ENCODE results near the gene ZNF524.

ZNF524 gene

DNA sequence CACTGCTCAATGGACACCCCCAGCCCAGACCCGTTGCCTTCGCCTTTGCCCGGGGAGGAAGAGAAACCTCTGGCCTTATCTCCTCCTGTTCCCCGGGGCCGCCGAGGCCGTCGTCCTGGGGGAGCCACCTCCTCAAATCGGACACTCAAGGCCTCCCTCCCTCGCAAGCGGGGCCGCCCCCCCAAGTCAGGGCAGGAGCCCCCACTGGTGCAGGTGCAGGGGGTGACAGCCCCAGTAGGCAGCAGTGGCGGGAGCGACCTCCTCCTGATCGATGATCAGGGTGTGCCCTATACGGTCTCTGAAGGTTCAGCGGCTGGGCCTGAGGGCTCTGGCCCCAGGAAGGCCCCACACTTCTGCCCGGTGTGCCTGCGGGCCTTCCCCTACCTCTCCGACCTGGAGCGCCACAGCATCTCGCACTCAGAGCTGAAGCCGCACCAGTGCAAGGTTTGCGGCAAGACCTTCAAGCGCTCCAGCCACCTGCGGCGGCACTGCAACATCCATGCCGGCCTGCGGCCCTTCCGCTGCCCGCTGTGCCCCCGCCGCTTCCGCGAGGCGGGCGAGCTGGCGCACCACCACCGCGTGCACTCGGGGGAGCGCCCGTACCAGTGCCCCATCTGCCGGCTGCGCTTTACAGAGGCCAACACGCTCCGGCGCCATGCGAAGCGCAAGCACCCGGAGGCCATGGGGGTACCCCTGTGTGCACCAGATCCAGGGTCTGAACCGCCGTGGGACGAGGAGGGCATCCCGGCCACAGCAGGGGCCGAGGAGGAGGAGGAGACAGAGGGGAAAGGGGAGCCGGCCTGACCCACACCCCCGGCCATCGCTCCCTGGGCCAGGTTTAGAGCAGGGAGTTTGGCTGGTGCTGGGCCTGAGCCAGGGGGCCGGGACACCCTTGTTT lies 2.3 kb downstream of the ZNF524 start:
- DNase-seq (ENCODE audit: low read depth): no peak

DNA sequence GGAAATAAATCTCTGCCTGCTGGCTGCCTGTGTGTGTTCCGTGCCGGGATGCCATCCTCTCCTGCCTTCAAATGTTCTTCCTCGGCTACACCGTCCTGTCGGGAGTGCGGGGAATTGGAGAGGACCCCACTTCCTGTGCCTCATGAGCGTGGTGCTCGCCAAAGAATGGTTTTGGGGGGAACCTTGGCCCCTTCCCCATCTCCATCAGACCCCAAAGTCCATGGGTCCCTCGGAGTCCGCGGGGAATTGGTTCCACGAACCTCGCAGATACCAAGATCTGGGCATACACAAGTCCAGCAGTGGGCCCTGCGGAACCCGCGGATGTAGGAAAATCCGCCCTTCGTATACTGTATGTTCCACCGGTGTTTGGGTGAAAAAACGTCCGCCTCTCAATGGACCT lies 3.0 kb downstream of the ZNF524 start:
- no peak for DNase-seq (ENCODE audit: low read depth)

DNA sequence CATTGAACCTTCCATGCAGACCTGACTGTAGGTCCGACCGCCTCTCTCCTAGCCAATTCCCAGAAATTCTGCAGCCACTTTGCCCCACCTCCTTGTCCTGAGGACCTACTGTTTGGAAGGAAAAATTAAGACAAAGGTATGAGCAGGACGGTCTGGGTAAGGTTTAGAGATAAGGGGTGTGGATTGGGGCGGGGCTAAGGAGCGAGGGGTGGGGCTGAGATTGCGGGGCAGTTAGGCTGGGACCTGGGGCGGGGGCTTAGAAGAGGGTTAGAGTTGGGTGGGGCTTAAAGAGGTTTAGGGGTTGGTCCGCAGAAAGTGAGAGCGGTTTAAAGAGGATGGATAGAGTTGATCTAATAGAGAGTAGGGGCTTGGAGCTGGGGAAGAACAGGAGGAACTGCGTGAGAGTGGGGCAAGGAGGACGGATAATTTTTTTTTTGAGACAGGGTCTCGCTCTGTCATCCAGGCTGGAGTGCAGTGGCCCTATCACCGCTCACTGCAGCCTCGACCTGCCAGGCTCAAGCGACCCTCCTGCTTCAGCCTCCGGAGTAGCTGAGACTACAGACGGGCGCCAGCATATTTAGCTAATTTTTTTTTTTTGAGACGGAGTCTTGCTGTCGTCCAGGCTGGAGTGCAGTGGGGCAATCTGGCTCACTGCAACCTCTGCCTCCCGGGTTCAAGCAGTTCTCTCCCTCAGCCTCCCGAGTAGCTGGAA lies 3.6 kb downstream of the ZNF524 start:
- DNase-seq (ENCODE audit: low read depth): no peak

DNA sequence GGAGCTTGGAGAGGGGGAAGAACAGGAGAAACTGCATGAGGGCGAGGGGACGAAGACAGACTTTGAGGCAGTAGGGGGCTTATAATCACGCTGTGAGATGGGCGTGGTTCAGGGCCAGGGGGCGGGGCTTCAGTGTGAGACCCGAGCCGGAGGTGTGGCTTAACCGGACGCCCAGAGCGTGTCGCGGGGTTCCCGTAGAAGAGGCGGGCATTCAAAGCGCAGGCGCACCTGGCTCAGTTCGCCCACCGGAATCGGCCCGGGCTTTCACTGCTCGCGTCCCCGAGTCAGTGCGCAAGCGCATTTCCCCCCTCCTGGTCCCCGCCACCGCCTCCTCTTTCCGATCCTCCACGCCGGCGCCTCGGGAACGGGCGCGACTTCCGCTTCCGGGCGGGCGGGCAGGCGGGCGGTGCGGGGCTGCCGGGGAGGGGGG lies 5.1 kb downstream of the ZNF524 start:
- peak; percentile 98 for DNase-seq (ENCODE audit: low read depth)

GRCh38 chr19:55605637-55606470 lies 5.8 kb downstream of the ZNF524 start, which contains the start of gene ZNF865:
Gene ZNF865, plus strand, starts transcription at chr19:55605647. Its CDS starts 7,972 bp downstream, at chr19:55613619.
- peak; percentile 61 for DNase-seq (ENCODE audit: low read depth)

- no peak for DNase-seq (ENCODE audit: low read depth)
Observed at GRCh38 chr19:55606471-55606787, 6.3 kb downstream of the ZNF524 start.

GRCh38 chr19:55606817-55607216 lies 6.7 kb downstream of the ZNF524 start:
- no peak for DNase-seq (ENCODE audit: low read depth)

GRCh38 chr19:55609326-55609725 lies 9.2 kb downstream of the ZNF524 start:
- DNase-seq (ENCODE audit: low read depth): no peak

- no peak for DNase-seq (ENCODE audit: low read depth)
Observed at GRCh38 chr19:55611300-55611982, 11.4 kb downstream of the ZNF524 start.

GRCh38 chr19:55611983-55612645 lies 12.0 kb downstream of the ZNF524 start:
- DNase-seq (ENCODE audit: low read depth): no peak

DNA sequence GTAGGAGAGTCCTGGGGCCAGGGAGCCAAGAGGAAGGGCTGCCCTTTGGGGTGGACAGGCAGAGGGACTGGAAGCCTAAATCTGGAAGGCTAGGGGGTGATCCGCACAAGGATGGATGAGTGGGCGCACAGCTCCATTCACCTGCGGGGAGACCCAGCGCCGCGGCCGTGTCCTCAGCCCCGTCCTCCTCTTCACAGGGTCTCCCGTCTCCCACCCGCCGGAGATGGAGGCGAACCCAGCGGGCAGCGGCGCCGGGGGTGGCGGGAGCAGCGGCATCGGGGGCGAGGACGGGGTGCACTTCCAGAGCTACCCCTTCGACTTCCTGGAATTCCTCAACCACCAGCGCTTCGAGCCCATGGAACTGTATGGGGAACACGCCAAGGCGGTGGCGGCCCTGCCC lies 13.3 kb downstream of the ZNF524 start:
- DNase-seq (ENCODE audit: low read depth): no peak

GRCh38 chr19:55613930-55614710 lies 14.0 kb downstream of the ZNF524 start:
- no peak for DNase-seq (ENCODE audit: low read depth)

- no peak for DNase-seq (ENCODE audit: low read depth)
Observed at GRCh38 chr19:55614711-55615542, 14.8 kb downstream of the ZNF524 start.

- DNase-seq (ENCODE audit: low read depth): no peak
Observed at GRCh38 chr19:55615543-55616394, 15.7 kb downstream of the ZNF524 start.

DNA sequence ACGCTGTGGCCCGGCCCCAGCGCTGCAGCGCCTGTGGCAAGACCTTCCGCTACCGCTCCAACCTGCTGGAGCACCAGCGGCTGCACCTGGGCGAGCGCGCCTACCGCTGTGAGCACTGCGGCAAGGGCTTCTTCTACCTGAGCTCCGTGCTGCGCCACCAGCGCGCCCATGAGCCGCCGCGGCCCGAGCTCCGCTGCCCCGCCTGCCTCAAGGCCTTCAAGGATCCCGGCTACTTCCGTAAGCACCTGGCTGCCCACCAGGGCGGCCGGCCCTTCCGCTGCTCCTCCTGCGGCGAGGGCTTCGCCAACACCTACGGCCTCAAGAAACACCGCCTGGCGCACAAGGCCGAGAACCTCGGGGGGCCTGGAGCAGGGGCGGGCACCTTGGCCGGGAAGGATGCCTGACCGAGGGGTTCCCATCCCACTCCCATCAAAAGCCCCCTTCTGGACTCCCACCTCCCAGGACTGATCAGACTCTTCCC lies 16.3 kb downstream of the ZNF524 start:
- DNase-seq (ENCODE audit: low read depth): no peak

DNA sequence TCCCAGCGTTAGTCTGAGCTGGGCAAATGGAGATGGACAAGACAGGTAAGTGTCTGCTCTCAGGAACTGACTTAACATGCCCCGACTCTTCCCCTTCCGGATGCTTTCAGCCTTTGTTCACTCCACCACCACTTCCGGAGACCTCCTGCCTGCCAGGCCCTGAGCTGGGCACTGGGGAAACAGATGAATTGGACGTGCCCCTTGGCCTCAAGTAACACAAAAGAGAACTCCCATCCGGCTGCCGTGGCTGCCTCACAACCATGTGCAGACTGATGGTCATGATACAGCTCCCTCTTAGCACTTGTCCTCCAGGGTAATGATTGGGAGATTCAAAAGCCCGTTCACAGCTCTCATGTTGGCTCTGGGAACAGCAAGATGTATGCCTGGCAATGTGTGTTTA lies 17.3 kb downstream of the ZNF524 start:
- no peak for DNase-seq (ENCODE audit: low read depth)

- DNase-seq (ENCODE audit: low read depth): no peak
Observed at GRCh38 chr19:55618426-55618825, 18.3 kb downstream of the ZNF524 start.

DNA sequence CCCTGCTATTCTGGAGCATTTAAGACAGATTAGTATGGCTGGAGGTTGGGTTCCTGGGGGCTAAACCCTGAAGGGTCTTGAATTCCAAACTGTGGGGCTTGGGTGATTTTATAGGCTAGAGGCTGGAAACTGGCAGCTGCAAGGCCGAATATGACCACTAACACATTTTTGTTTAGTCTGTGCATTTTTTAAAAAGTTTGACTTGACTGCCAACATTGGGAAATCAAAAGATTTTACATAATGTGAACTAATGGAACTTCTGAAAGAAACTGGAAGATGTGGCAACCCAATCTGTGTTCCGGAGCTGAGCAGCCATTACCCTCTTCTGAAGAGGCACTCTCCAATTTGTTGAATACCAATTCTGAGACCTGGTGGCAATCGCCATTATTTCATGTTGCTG lies 19.2 kb downstream of the ZNF524 start:
- DNase-seq (ENCODE audit: low read depth): no peak

All from activated T-helper 9 cell treated with anti-CD3 and anti-CD28 coated beads, Interleukin-2, amount 50 U/mL, for 16 hours (primary cell).